ENCODE results near the gene P2RX3.

DNA sequence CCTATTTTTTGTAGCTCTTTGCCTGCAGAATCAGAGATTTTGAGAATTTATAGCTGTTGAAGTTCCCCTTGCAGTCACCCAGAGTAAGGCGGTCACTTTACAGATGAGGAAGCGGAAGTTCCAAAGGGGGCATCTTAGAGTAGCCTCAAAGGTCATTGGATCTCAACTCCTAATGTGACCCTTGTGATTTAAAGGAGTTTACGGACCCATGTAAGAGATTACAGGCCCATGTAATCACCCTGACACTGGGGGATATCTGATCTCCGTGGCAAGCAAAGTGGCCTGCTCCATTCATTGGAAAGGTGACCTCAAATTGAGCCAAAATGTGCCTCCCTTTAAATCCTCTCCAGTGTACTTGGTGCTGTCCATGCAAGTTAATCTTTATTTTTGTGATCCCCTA lies 15.7 kb downstream of the P2RX3 start:
- no peak for TF ChIP-seq POLR2A (IDR thresholded peaks at IDR 0.05; ENCODE audit: low read depth)
- TF ChIP-seq CTCF (IDR thresholded peaks at IDR 0.05), result no peak
- no peak for TF ChIP-seq POLR2AphosphoS5 (IDR thresholded peaks at IDR 0.05)

Measured in esophagus muscularis mucosa (tissue), 3 donors.